Vein endothelial cell (primary cell): ENCODE measurements around the gene OR5K1. TPM values are rescaled to one million over a fixed set of nuclear protein-coding genes. Genes with fewer than 3 reads are reported as not detected.

ENCODE experiments used
- total RNA-seq: library from RNA; depleted of rRNA; stranded (reverse); fragments of >200 nt; gene quantifications from 2 replicates; pipeline ENCODE4 v1.2.3, GENCODE V29; 2012

The OR5K1 gene
- not detected in 2 replicates for total RNA-seq

GRCh38 chr3:98462901-98463300 lies at the start of gene OR5K1:
Gene OR5K1 (plus strand): TSS chr3:98463201. CDS start chr3:98469577, 6,376 bp downstream.

GRCh38 chr3:98497381-98497780 lies 34.4 kb downstream of the OR5K1 start, which contains the start of gene OR5K2:
Gene OR5K2 (plus strand): TSS chr3:98497681. CDS start chr3:98497681, 0 bp downstream.

Other genes starting within 250 kb of the OR5K1 start
- not detected in 2 replicates for gene OR5H6, start 199.0 kb upstream of the OR5K1 start, total RNA-seq
- not detected in 2 replicates for gene OR5H2, start 180.7 kb upstream of the OR5K1 start, total RNA-seq
- gene OR5K4, start 109.3 kb upstream of the OR5K1 start, total RNA-seq, result not detected in 2 replicates
- gene OR5K3, start 72.5 kb upstream of the OR5K1 start, total RNA-seq, result not detected in 2 replicates
- gene OR5K2, start 34.5 kb downstream of the OR5K1 start, total RNA-seq, result not detected in 2 replicates
- gene CLDND1, start 59.7 kb downstream of the OR5K1 start, total RNA-seq, result 88.8 and 96.8 TPM in 2 replicates
- gene GPR15, start 68.8 kb downstream of the OR5K1 start, total RNA-seq, result not detected in 2 replicates
- 14.3 and 15.7 TPM in 2 replicates for gene CPOX, start 130.4 kb downstream of the OR5K1 start, total RNA-seq